GM12865 (cell line): Measurements from ENCODE around the gene SP9.
A peak's percentile ranks its signal among the peaks of the same experiment; 100 is the strongest.

Experiments used
- DNase-seq: peaks from one replicate; pipeline ENCODE4 v3.0.0; 2010; ENCODE audit warnings: low read depth
- H3K4me3 ChIP-seq: 2 replicates; pipeline ENCODE4 v1.5.1; 2011; ENCODE audit warnings: mild to moderate bottlenecking, low read depth, low read length, control low read depth
- CTCF ChIP-seq: IDR thresholded peaks from 2 replicates; pipeline ENCODE4 v1.5.1; 2011; ENCODE audit warnings: low read length, control low read depth, low read depth, inconsistent platforms; ENCODE audit not compliant: insufficient read depth; ENCODE audit errors: missing control alignments

SP9 gene

GRCh38 chr2:174341293-174341994 lies 6.7 kb downstream of the SP9 start:
- H3K4me3 ChIP-seq: no peak overlapping the region
- peak; percentile 96 for TF ChIP-seq CTCF

GRCh38 chr2:174341995-174342685 lies 7.4 kb downstream of the SP9 start:
- TF ChIP-seq CTCF: no peak
- no peak for DNase-seq
- H3K4me3 ChIP-seq: no peak overlapping the region; the same call in 1 of the 2 replicates

More at GRCh38 chr2:174341293-174341994, 6.7 kb downstream of the SP9 start:
- DNase-seq: peak; percentile 90

GRCh38 chr2:174342686-174343342 lies 8.1 kb downstream of the SP9 start:
- TF ChIP-seq CTCF: no peak
- no peak overlapping the region; the same call in none of the 2 replicates for H3K4me3 ChIP-seq

GRCh38 chr2:174343343-174343622 lies 8.5 kb downstream of the SP9 start:
- DNase-seq: no peak
- TF ChIP-seq CTCF: no peak
- no peak overlapping the region; the same call in none of the 2 replicates for H3K4me3 ChIP-seq

More at GRCh38 chr2:174342686-174343342, 8.1 kb downstream of the SP9 start:
- DNase-seq: no peak

- no peak for DNase-seq
- no peak for TF ChIP-seq CTCF
- no peak overlapping the region; the same call in 1 of the 2 replicates for H3K4me3 ChIP-seq
Measured at GRCh38 chr2:174343623-174344455, 9.1 kb downstream of the SP9 start.

- TF ChIP-seq CTCF: peak; percentile 7
- no peak for DNase-seq
- no peak overlapping the region for H3K4me3 ChIP-seq
Measured at GRCh38 chr2:174344716-174345461, 10.1 kb downstream of the SP9 start.
